ENCODE results near the gene SALL3.

Gene SALL3

DNA sequence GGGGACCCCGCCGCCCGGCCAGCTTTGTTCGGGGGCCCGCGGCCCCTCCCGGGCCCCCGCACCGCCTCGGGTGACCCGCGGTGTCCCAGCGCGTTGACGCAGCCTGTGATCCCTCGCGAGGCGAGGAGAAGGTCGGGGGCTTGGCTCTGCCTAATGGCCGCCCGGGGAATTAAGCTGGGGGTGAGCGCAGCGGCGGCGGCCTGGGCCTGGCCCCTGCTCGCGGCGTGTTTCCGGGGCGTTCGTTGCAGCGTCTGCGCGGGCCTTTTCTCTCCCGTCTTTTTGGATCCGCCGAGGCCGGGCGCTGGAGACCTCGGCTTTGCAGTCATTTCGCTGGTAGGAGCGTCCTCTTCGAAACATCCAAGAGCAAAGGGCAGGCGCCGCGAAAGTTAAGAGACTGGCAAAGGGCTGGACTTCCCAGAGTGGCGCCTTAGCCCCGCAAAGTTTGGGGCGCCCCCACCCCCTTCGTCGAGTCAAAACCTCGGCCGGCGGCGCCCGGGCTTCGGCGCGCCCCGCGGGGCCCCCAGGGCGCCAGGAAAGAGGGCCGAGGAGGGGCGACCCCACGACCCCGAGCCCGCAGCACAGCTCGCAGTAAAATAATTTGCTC lies 1.3 kb downstream of the SALL3 start:
- DNase-seq (ENCODE audit: low spot score): no peak

DNA sequence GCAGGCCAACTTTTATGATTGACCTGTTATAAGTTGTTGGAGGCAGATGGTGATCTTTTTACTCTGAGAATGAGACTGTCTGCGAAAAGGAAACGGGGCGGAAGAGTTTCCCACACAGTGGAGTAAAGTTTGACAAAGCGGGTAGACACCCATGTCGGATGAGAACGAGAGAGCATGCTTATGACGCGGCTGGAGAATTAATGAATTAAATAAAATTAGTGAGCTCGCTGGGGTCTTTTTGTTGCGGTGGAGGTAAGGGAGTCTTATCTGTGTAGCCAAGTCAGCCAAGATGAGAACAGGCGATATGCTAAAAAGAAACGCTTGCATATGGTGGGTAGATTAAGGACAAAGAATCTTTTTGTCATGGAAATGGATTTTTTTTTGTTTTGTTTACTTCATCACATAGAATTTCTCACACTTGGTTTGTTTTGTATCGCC lies 1.8 kb downstream of the SALL3 start:
- DNase-seq (ENCODE audit: low spot score): no peak

GRCh38 chr18:78981989-78982620 lies 2.5 kb downstream of the SALL3 start:
- no peak for DNase-seq (ENCODE audit: low spot score)

GRCh38 chr18:78983512-78983911 lies 3.9 kb downstream of the SALL3 start:
- DNase-seq (ENCODE audit: low spot score): no peak

DNA sequence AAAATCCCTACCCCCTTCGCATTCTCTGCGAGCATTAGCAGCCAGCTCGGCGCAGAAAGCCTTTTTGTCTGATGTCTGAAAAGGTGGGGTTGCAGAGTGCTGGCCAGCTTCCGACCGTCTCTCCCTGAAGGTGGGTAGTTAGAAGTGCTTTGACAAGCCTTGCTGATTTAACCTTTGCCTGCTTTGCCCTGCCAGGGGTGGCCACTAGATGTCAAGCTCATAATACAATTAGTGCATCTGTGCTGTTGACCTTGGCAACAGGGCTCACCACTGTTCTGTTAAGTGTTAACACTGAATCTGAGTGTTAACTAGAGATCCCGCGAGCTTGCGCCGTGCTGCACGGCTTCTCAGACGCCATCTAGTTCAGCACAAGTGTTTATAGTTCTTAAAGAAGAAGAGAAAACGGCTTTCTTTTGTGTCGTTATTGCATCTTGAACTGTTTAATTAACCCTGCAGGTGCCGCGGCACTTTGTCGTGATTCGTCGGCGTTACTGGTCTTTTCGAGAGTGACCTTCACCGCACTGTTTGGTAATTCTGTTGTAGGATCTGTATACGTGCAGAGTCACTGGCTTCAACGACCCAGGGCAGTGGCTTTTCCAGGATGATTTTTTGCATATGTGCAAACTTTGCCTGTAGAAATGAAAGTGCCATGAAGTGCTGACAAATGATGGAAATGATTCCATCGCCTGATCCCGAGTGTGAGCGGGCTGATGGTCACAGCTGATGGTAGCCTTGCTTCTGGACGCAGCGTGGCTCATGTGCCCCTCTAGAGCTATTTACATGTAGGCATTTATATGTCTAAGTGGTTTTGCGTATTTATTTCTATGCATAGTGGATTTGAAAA lies 5.5 kb downstream of the SALL3 start:
- no peak for DNase-seq (ENCODE audit: low spot score)

DNA sequence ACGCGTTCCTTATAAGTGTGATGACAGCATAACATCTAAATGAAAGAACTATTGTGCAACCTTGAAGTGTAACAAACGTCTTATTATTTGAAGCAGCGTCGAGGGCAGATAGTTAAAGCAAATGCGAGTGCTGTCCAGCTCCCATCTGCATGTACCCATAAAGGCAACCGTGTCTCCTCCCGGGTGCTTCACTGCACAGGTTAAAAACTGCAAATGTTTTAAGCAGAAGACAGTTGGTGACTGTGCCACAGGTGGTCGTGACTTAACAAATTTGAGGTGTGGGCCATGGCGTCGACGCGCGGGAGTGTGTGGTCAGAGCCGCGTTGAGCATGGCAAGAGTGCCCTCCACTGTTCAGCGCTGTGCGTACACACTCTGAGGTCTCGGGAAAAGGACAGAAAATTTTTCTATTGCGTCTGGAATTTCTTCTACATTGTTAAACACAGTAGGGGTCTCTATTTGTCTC lies 6.4 kb downstream of the SALL3 start:
- no peak for DNase-seq (ENCODE audit: low spot score)

GRCh38 chr18:78991446-78991845 lies 11.8 kb downstream of the SALL3 start:
- DNase-seq (ENCODE audit: low spot score): no peak

DNA sequence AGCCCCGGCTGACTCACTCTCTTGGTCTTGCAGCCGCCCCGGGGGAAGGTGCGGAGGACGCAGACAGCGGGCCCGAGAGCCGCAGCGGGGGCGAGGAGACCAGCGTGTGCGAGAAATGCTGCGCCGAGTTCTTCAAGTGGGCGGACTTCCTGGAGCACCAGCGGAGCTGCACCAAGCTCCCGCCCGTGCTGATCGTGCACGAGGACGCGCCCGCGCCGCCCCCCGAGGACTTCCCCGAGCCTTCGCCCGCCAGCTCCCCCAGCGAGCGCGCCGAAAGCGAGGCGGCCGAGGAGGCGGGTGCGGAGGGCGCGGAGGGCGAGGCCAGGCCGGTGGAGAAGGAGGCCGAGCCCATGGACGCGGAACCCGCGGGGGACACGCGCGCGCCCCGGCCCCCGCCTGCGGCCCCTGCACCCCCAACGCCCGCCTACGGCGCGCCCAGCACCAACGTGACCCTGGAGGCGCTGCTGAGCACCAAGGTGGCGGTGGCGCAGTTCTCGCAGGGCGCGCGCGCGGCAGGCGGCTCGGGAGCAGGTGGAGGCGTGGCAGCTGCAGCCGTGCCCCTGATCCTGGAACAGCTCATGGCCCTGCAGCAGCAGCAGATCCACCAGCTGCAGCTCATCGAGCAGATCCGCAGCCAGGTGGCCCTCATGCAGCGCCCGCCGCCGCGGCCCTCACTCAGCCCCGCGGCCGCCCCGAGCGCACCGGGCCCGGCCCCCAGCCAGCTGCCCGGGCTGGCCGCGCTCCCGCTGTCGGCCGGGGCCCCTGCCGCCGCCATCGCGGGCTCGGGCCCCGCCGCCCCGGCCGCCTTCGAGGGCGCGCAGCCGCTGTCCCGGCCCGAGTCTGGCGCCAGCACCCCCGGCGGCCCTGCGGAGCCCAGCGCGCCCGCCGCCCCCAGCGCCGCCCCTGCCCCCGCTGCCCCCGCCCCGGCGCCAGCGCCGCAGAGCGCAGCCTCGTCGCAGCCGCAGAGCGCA lies 12.7 kb downstream of the SALL3 start:
- no peak for DNase-seq (ENCODE audit: low spot score)

DNA sequence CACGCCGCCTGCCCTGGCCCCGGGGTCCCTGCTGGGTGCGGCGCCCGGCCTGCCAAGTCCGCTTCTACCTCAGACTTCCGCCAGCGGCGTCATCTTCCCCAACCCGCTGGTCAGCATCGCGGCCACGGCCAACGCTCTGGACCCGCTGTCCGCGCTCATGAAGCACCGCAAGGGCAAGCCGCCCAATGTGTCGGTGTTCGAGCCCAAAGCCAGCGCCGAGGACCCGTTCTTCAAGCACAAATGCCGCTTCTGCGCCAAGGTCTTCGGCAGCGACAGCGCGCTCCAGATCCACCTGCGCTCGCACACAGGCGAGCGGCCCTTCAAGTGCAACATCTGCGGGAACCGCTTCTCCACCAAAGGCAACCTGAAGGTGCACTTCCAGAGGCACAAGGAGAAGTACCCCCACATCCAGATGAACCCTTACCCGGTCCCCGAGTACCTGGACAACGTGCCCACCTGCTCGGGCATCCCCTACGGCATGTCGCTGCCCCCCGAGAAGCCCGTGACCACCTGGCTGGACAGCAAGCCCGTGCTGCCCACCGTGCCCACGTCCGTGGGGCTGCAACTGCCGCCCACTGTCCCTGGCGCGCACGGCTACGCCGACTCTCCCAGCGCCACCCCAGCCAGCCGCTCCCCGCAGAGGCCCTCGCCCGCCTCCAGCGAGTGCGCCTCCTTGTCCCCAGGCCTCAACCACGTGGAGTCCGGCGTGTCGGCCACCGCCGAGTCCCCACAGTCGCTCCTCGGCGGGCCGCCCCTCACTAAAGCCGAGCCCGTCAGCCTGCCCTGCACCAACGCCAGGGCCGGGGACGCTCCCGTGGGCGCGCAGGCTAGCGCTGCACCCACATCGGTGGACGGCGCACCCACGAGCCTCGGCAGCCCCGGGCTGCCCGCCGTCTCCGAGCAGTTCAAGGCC lies 13.7 kb downstream of the SALL3 start:
- no peak for DNase-seq (ENCODE audit: low spot score)

GRCh38 chr18:78994000-78994399 lies 14.4 kb downstream of the SALL3 start:
- no peak for DNase-seq (ENCODE audit: low spot score)

- DNase-seq (ENCODE audit: low spot score): no peak
Measured at GRCh38 chr18:78994531-78994930, 14.9 kb downstream of the SALL3 start.

- no peak for DNase-seq (ENCODE audit: low spot score)
Measured at GRCh38 chr18:78994977-78995582, 15.5 kb downstream of the SALL3 start.

- DNase-seq (ENCODE audit: low spot score): no peak
Measured at GRCh38 chr18:78995740-78996395, 16.2 kb downstream of the SALL3 start.

- no peak for DNase-seq (ENCODE audit: low spot score)
Measured at GRCh38 chr18:78996741-78997490, 17.3 kb downstream of the SALL3 start.

GRCh38 chr18:78998371-78999071 lies 18.9 kb downstream of the SALL3 start:
- DNase-seq (ENCODE audit: low spot score): no peak

DNA sequence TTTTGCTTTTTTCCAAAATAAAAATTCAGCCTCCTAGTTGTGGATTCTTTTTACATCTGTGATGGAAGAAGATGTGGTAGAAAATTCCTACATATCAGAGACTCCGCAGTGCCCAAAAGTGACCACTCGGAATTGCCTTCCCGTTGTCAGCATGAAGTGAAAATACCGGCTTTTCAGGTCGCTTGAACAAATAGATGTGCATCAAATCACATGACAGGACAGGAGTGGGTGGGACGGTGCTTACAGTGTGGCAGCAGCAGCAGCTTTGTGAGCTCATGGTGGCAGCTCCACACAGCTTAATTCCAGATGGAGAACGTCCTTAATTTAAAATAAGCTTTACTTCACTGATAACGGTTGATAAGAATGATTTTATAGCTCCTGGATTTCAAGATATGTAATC lies 20.3 kb downstream of the SALL3 start:
- DNase-seq (ENCODE audit: low spot score): no peak

GRCh38 chr18:79000997-79001396 lies 21.4 kb downstream of the SALL3 start:
- DNase-seq (ENCODE audit: low spot score): no peak

GRCh38 chr18:79005653-79006052 lies 26.0 kb downstream of the SALL3 start:
- DNase-seq (ENCODE audit: low spot score): no peak

Data from left forelimb (tissue), 1 donor.